ENCODE results near the gene LTN1.

The LTN1 gene

GRCh38 chr21:28899744-28900143, 92.9 kb downstream of the LTN1 start:
- DNase-seq (ENCODE audit: low spot score) = no peak
- TF ChIP-seq CTCF (IDR thresholded peaks at IDR 0.05; ENCODE audit: extremely low read depth, missing control alignments) = no peak

GRCh38 chr21:28899220-28899619, 93.5 kb downstream of the LTN1 start:
- no peak for DNase-seq (ENCODE audit: low spot score)
- no peak for TF ChIP-seq CTCF (IDR thresholded peaks at IDR 0.05; ENCODE audit: extremely low read depth, missing control alignments)

- DNase-seq (ENCODE audit: low spot score) = no peak
- TF ChIP-seq CTCF (IDR thresholded peaks at IDR 0.05; ENCODE audit: extremely low read depth, missing control alignments) = no peak
Measured at GRCh38 chr21:28893687-28894086, 99.0 kb downstream of the LTN1 start.

- no peak for DNase-seq (ENCODE audit: low spot score)
Measured at GRCh38 chr21:28892199-28893111, 100.2 kb downstream of the LTN1 start.

GRCh38 chr21:28885853-28886177, 106.9 kb downstream of the LTN1 start:
- no peak for DNase-seq (ENCODE audit: low spot score)
- no peak for TF ChIP-seq CTCF (IDR thresholded peaks at IDR 0.05; ENCODE audit: extremely low read depth, missing control alignments)

More at GRCh38 chr21:28892199-28893111, 100.2 kb downstream of the LTN1 start:
- TF ChIP-seq CTCF (IDR thresholded peaks at IDR 0.05; ENCODE audit: extremely low read depth, missing control alignments) = no peak

GRCh38 chr21:28884976-28885852, 107.5 kb downstream of the LTN1 start:
- TF ChIP-seq CTCF (IDR thresholded peaks at IDR 0.05; ENCODE audit: extremely low read depth, missing control alignments) = no peak
- peak; percentile 91 for DNase-seq (ENCODE audit: low spot score)

- DNase-seq (ENCODE audit: low spot score) = peak; percentile 11
- TF ChIP-seq CTCF (IDR thresholded peaks at IDR 0.05; ENCODE audit: extremely low read depth, missing control alignments) = no peak
Measured at GRCh38 chr21:28884481-28884880, 108.2 kb downstream of the LTN1 start.
